DND-41 (cell line): ENCODE results near the gene TIMM50.

Experiments
- EZH2 ChIP-seq: IDR thresholded peaks from 3 replicates; pipeline ENCODE4 v1.6.1; 2012; ENCODE audit warnings: borderline replicate concordance, low read depth, mild to moderate bottlenecking, moderate library complexity, low read length, inconsistent platforms; ENCODE audit not compliant: severe bottlenecking
- TF ChIP-seq, protein P1 (sequence below): IDR thresholded peaks from 2 replicates; pipeline ENCODE4 v1.5.1; 2012; ENCODE audit warnings: borderline replicate concordance, low read length, moderate library complexity, mild to moderate bottlenecking; ENCODE audit not compliant: poor library complexity, severe bottlenecking; ENCODE audit errors: extremely low read depth

GRCh38 chr19:39475748-39476147 is 4.9 kb upstream of the TIMM50 start:
- TF ChIP-seq, protein P1, sequence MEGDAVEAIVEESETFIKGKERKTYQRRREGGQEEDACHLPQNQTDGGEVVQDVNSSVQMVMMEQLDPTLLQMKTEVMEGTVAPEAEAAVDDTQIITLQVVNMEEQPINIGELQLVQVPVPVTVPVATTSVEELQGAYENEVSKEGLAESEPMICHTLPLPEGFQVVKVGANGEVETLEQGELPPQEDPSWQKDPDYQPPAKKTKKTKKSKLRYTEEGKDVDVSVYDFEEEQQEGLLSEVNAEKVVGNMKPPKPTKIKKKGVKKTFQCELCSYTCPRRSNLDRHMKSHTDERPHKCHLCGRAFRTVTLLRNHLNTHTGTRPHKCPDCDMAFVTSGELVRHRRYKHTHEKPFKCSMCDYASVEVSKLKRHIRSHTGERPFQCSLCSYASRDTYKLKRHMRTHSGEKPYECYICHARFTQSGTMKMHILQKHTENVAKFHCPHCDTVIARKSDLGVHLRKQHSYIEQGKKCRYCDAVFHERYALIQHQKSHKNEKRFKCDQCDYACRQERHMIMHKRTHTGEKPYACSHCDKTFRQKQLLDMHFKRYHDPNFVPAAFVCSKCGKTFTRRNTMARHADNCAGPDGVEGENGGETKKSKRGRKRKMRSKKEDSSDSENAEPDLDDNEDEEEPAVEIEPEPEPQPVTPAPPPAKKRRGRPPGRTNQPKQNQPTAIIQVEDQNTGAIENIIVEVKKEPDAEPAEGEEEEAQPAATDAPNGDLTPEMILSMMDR, result no peak
- TF ChIP-seq EZH2, result no peak
